ENCODE measurements around the gene PANX2.

Gene PANX2

DNA sequence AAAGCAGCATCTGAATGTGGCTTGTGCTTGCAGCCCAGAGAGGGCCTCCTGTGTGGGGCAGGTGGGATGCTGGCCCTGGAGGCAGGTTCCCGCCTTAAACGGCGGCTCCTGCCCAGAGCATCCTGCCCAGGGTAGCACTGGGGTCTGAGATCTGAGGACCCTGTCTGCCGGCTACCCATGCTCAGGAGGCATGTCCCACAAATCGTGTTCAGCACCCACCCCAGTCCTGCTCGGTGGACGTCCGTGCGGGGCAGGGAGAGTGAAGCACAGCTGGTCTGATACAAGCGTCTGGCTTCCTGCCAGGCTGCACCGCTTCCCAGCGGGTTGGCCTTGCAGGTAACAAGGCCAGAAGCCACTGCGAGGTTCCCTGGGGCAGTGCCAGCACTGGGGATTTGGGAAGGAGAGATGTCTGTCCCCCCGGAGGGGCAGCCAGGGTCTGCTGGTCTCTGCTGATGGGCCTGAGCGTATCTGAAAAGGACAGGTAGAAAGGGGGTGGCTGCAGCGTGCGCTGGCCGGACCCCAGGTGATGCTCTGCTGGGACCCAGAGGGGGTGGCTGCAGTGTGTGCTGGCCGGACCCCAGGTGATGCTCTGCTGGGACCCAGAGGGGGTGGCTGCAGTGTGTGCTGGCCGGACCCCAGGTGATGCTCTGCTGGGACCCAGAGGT lies 18.8 kb downstream of the PANX2 start:
- Histone ChIP-seq H3K36me3 (ENCODE audit: insufficient read depth) (no peaks in the 10 kb centered on the region), H3K4me2 (peak overlapping the region; percentile 91), H3K4me1 (ENCODE audit: low read depth, poor library complexity, severe bottlenecking) (peaks cover 42% of the 10 kb centered on the region), H3K9ac (peak overlapping the region; percentile 93; the same call in 1 of the 2 replicates), H3K27ac (peak overlapping the region; percentile 95), H3K4me3 (IDR thresholded peaks at IDR 0.05; ENCODE audit: insufficient read depth, low read depth, low read length) (no peak overlapping the region), H2AFZ (ENCODE audit: low read depth) (no peak overlapping the region), H3K27me3 (ENCODE audit: insufficient read depth, low read depth) (no peaks in the 10 kb centered on the region), H4K20me1 (ENCODE audit: insufficient read depth) (no peaks in the 10 kb centered on the region), H3K79me2 (ENCODE audit: insufficient read depth, low read depth) (peaks cover 36% of the 10 kb centered on the region)
- TF ChIP-seq CTCF (conservative IDR thresholded peaks at IDR 0.05; ENCODE audit: low read depth, low read length): no peak

DNA sequence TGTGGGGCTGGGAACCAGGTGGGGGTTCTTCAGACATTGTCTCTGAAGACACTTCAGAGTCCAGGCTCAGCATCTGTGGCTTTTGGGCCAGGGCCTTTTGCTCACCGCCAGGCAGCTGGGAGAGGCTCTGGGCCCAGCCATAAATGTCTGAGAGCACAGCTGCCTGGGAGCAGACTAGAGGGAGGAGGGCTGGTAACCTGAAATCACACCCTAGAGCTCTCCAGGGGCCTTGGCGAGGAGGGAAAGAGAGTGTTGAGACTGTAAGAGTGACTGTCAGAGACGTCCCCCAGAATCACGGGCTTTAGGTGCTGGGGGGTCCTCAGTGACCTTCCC lies 19.3 kb downstream of the PANX2 start:
- no peak for TF ChIP-seq CTCF (conservative IDR thresholded peaks at IDR 0.05; ENCODE audit: low read depth, low read length)
- H3K4me2 ChIP-seq: peak overlapping the region; percentile 91; the same call in 1 of the 2 replicates
- no peak overlapping the region for H3K4me3 ChIP-seq (IDR thresholded peaks at IDR 0.05; ENCODE audit: insufficient read depth, low read depth, low read length)

GRCh38 chr22:50190182-50190940 lies 19.8 kb downstream of the PANX2 start:
- Histone ChIP-seq H3K36me3 (ENCODE audit: insufficient read depth) (no peaks in the 10 kb centered on the region), H4K20me1 (ENCODE audit: insufficient read depth) (no peaks in the 10 kb centered on the region), H3K4me2 (peak overlapping the region; percentile 91), H3K27me3 (ENCODE audit: insufficient read depth, low read depth) (no peaks in the 10 kb centered on the region), H3K4me1 (ENCODE audit: low read depth, poor library complexity, severe bottlenecking) (peaks cover 42% of the 10 kb centered on the region), H3K27ac (peak overlapping the region; percentile 95), H3K9ac (peak overlapping the region; percentile 93), H3K4me3 (IDR thresholded peaks at IDR 0.05; ENCODE audit: insufficient read depth, low read depth, low read length) (no peak overlapping the region), H3K79me2 (ENCODE audit: insufficient read depth, low read depth) (peaks cover 36% of the 10 kb centered on the region), H2AFZ (ENCODE audit: low read depth) (no peak overlapping the region)
- no peak; the same call in none of the 2 replicates for TF ChIP-seq CTCF (conservative IDR thresholded peaks at IDR 0.05; ENCODE audit: low read depth, low read length)

More for the DNA sequence above, 19.3 kb downstream of the PANX2 start:
- Histone ChIP-seq H3K9ac (peak overlapping the region; percentile 93), H3K27ac (peak overlapping the region; percentile 95), H3K27me3 (ENCODE audit: insufficient read depth, low read depth) (no peaks in the 10 kb centered on the region), H3K79me2 (ENCODE audit: insufficient read depth, low read depth) (peaks cover 36% of the 10 kb centered on the region), H3K36me3 (ENCODE audit: insufficient read depth) (no peaks in the 10 kb centered on the region), H2AFZ (ENCODE audit: low read depth) (no peak overlapping the region), H4K20me1 (ENCODE audit: insufficient read depth) (no peaks in the 10 kb centered on the region), H3K4me1 (ENCODE audit: low read depth, poor library complexity, severe bottlenecking) (peaks cover 42% of the 10 kb centered on the region)

DNA sequence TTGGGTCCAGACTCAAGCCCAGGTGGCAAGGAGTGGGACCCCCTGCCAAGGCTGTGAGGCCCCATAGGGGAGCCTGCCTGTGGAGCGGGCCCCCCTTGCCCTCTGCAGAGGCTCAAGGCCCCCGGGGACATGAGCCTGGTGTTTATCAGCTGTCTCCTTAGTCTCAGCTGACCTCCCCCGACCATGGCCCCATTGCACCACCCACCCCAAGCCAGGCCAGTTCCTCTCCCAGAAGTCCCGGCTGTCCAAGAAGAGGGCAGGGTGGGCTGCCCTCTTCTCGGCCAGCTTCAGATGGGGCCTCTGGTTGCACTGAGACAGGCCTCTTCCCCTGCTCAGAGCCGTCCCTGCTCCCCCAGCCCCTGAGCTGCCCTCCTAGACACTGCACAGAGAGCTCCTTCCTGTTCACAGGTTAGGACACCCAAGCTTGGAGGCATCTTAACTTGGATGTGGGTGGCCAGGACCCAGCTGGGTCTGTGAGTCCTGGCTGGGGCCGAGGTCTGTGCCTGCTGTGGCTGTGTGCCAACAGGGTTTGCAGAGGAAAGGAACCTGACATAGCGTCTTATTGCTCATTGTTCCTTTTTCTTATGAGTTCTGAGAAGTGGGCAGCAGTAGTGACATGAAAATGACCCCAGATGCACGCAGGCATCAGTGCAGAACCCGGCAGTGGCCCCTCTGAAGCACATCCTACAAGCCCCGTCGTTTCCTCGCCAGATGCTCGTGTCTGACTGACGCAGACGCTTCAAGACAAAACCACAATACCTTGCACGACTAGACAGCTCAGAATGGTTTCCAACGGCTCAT lies 20.6 kb downstream of the PANX2 start:
- Histone ChIP-seq H3K4me2 (peak overlapping the region; percentile 91), H3K27ac (peak overlapping the region; percentile 95), H3K79me2 (ENCODE audit: insufficient read depth, low read depth) (peaks cover 36% of the 10 kb centered on the region), H3K4me3 (IDR thresholded peaks at IDR 0.05; ENCODE audit: insufficient read depth, low read depth, low read length) (no peak overlapping the region), H3K36me3 (ENCODE audit: insufficient read depth) (no peaks in the 10 kb centered on the region), H3K4me1 (ENCODE audit: low read depth, poor library complexity, severe bottlenecking) (peaks cover 42% of the 10 kb centered on the region), H2AFZ (ENCODE audit: low read depth) (no peak overlapping the region), H3K9ac (peak overlapping the region; percentile 93), H3K27me3 (ENCODE audit: insufficient read depth, low read depth) (no peaks in the 10 kb centered on the region), H4K20me1 (ENCODE audit: insufficient read depth) (no peaks in the 10 kb centered on the region)
- no peak for TF ChIP-seq CTCF (conservative IDR thresholded peaks at IDR 0.05; ENCODE audit: low read depth, low read length)

All from KMS-11 (cell line).